Measurements from ENCODE around the gene SPATA2. TPM values are rescaled to one million over a fixed set of nuclear protein-coding genes. Genes with fewer than 3 reads are reported as not detected.

Gene SPATA2
- total RNA-seq, 1 donor from 2014 or later, result 10.3 TPM

- Mint-ChIP-seq H3K4me3 (no peak overlapping the region), H3K9me3 (no peaks in the 10 kb centered on the region), H3K4me1 (peaks cover 44% of the 10 kb centered on the region), H3K36me3 (ENCODE audit: low read depth) (peaks cover 2% of the 10 kb centered on the region), H3K27ac (ENCODE audit: unreplicated experiment) (peak overlapping the region; percentile 24), H3K27me3 (ENCODE audit: low read depth) (no peaks in the 10 kb centered on the region)
- DNase-seq (ENCODE audit: low read depth, low spot score), result no peak
- no peak for TF ChIP-seq CTCF (conservative IDR thresholded peaks at IDR 0.05)
These were observed 61.0 kb downstream of the SPATA2 start for GRCh38 chr20:49854190-49854875.

DNA sequence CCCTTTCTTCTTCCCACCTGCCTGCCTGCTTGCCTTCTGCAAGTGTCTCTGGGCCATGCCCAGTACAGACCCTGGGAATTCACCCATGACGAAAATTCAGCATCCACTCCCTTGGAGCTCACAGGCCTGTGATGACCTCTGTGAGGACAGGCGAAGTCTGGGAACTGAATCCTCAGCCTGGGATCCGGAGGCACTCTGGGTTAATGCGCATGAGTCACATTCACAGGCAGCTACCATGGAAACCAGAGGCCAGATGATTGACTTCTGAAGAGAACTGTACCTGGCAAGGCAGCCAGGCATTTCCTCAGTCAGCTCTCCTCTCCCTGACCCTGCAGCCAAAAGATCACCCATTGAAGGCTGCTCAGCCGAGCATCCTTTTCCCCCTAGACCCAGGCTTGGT lies 61.7 kb downstream of the SPATA2 start:
- Mint-ChIP-seq H3K4me3 (no peak overlapping the region), H3K27me3 (ENCODE audit: low read depth) (no peaks in the 10 kb centered on the region), H3K4me1 (peaks cover 44% of the 10 kb centered on the region), H3K9me3 (no peaks in the 10 kb centered on the region), H3K27ac (ENCODE audit: unreplicated experiment) (peak overlapping the region; percentile 96), H3K36me3 (ENCODE audit: low read depth) (peaks cover 2% of the 10 kb centered on the region)
- TF ChIP-seq CTCF (conservative IDR thresholded peaks at IDR 0.05), result no peak
- DNase-seq (ENCODE audit: low read depth, low spot score), result peak; percentile 30

Other genes starting within 250 kb of the SPATA2 start
- gene B4GALT5, start 201.7 kb downstream of the SPATA2 start, total RNA-seq, result 48.9 and 49.0 TPM in 2 replicates
- gene SLC9A8, start 102.7 kb downstream of the SPATA2 start, total RNA-seq, result 9.1 and 9.7 TPM in 2 replicates
- 53.0 and 59.0 TPM in 2 replicates for gene RNF114, start 20.9 kb upstream of the SPATA2 start, total RNA-seq
- gene SNAI1, start 67.5 kb upstream of the SPATA2 start, total RNA-seq, result 12.5 and 12.9 TPM in 2 replicates
- gene UBE2V1, start 197.6 kb upstream of the SPATA2 start, total RNA-seq, result 147 and 177 TPM in 2 replicates
- gene PEDS1, start 238.2 kb upstream of the SPATA2 start, total RNA-seq, result 26.1 and 29.1 TPM in 2 replicates